Activated CD4-positive, CD25-positive, alpha-beta regulatory T cell treated with anti-CD3 and anti-CD28 coated beads, Interleukin-2, amount 50 U/mL, for 24 hours (primary cell): ENCODE results near the gene MOV10L1.
A peak's percentile ranks its signal among the peaks of the same experiment; 100 is the strongest.
"Not testable (repeated sequence)": the region's sequence is repeated elsewhere in the genome, so short reads cannot be mapped to it uniquely, and the experiment has no call there.

Source experiments
- ATAC-seq, 2 donors: fragments of 150-1000 bp; cut with Tn5 transposase; one replicate each; pipeline ENCODE4 v1.10.0; 2021; ENCODE audit warnings: mild to moderate bottlenecking in 1 of 2, moderate library complexity in 1 of 2

MOV10L1 gene

DNA sequence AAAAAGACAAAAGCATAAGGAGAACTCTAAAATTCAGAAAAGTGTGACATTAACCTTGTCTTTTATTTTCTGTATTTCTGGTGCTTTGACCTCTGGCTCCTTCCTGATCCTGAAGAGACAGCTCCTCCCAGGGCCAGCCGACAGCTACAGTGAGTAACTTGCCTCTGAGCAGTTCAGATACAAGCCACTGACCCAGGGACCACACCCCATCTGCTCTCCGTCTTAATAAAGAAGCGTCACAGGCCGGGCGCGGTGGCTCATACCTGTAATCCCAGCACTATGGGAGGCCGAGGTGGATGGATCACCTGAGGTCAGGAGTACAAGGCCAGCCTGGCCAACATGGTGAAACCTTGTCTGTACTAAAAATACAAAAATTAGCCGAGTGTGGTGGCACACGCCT, 11.0 kb upstream of the MOV10L1 start:
- no peak for ATAC-seq

GRCh38 chr22:50080077-50080465, 9.7 kb upstream of the MOV10L1 start:
- no peak for ATAC-seq

GRCh38 chr22:50081426-50082196, 8.2 kb upstream of the MOV10L1 start:
- no peak for ATAC-seq

- ATAC-seq, result no peak
Observed at GRCh38 chr22:50082197-50082715, 7.5 kb upstream of the MOV10L1 start.

- ATAC-seq, result no peak
Observed at GRCh38 chr22:50082961-50083461, 6.8 kb upstream of the MOV10L1 start.

- no peak for ATAC-seq
Observed at GRCh38 chr22:50083462-50084079, 6.2 kb upstream of the MOV10L1 start.

- no peak for ATAC-seq
Observed at GRCh38 chr22:50084080-50084477, 5.7 kb upstream of the MOV10L1 start.

- no peak for ATAC-seq
Observed at GRCh38 chr22:50084614-50085021, 5.2 kb upstream of the MOV10L1 start.

- peak in 1 of 2 donors; percentile 27 for ATAC-seq
Observed at GRCh38 chr22:50085211-50085972, 4.4 kb upstream of the MOV10L1 start, which contains the start of gene MLC1. Gene MLC1 (minus strand): TSS chr22:50085426. CDS start chr22:50084902, 524 bp downstream.

GRCh38 chr22:50086526-50086925, 3.3 kb upstream of the MOV10L1 start:
- no peak for ATAC-seq

DNA sequence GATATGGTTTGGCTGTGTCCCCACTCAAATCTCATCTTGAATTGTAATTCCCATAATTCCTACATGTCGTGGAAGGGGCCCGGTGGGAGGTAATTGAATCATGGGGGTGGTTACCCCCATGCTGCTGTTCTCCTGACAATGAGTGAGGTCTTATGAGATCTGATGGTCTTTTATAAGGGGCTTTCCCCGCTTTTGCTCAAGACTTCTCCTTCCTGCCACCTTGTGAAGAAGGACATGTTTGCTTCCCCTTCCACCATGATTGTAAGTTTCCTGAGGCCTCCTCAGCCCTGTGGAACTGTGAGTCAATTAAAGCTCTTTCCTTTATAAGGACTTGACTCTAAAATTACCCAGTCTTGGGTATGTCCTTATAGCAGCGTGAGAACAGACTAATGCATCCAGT, 2.8 kb upstream of the MOV10L1 start:
- not testable (repeated sequence) for ATAC-seq

- ATAC-seq, result no peak
Observed at GRCh38 chr22:50087646-50088045, 2.2 kb upstream of the MOV10L1 start.

DNA sequence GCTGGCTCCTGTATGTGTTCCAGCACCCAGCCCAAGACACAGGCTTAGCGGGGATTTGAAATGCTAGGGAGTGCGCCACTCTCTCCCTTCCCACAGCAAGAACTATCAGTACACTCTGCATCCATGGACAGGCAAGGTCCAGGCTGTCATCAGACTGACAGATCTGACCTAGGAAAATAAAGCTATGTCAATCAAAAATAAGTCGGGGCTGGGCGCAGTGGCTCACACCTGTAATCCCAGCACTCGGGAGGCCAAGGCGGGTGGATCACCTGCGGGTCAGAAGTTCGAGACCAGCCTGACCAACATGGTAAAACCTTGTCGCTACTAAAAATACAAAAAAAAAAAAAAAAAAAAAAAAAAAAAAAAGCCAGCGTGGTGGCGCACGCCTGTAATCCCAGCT, 1.7 kb upstream of the MOV10L1 start:
- no peak for ATAC-seq

DNA sequence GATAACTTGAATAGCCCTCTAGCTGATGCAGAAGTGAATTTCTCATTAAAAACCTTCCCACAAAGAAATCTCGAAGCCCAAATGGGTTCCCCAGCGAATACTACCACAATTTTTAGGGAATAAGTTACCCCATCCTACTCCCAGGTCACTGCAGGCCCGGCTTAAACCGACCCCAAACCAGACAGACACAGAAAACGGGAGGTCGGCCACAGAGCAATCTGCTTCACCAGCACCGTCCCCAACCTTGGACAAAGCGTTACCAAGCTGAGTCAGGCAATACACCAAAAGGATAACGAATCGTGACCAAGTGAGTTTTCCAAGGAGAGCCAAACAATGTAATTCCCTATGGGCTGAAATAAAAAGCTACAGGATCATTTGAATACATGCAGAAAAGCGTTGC, 575 bp upstream of the MOV10L1 start:
- ATAC-seq, result no peak

- no peak for ATAC-seq
Observed at GRCh38 chr22:50090412-50090714, 557 bp downstream of the MOV10L1 start.

GRCh38 chr22:50091092-50091768, 1.4 kb downstream of the MOV10L1 start:
- ATAC-seq, result no peak

DNA sequence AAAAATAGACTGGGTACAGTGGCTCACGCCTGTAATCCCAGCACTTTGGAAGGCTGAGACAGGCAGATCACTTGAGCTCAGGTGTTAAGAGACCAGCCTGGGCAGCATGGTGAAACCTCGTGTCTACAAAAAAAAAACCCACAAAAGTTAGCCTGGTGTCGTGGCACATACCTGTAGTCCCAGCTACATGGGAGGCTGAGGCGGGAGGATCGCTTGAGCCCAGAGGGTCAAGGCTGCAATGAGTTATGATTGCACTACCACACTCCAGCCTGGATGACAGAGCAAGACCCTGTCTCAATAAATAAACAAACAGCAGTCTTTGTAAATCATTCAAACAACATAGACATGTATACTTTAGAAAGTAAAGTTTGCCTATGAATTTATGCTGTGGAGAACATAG, 2.5 kb downstream of the MOV10L1 start:
- no peak for ATAC-seq

DNA sequence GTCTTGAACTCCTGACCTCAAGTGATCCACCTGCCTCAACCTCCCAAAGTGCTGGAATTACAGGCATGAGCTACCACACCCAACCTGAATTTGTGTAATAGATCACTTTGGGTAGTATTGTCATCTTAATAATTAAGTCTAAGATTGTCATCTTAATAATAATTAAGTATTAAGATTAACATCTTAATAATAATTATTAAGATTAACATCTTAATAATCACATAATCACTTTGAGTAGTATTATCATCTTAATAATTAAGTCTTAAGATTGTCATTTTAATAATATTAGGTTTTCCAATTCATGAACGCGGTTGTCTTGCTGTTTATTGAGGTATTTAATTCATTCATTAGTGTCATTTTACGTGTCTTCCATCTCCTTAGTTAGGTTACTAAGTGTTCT, 8.2 kb downstream of the MOV10L1 start:
- no peak for ATAC-seq

- ATAC-seq, result no peak
Observed at GRCh38 chr22:50101870-50102565, 12.2 kb downstream of the MOV10L1 start.

DNA sequence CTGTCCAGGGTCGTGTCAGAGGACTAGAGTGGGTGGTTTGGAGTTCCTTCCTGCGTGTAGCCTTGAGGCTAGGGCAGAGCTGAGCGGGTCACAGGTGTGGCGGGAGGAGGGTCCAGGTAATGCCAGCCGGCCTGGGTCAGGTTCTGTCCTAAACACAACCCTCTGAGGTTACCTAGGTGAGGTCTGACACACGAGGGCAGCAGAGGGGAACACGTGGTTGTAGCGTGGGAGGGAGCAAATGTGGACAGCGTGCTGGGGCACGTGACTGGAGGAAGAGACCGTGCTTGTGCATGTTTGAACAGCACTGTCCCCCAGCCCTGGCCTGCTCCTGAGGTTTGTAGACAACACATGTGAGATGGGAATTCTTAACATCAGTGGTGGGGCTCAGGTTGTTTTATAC, 13.1 kb downstream of the MOV10L1 start:
- ATAC-seq, result no peak

DNA sequence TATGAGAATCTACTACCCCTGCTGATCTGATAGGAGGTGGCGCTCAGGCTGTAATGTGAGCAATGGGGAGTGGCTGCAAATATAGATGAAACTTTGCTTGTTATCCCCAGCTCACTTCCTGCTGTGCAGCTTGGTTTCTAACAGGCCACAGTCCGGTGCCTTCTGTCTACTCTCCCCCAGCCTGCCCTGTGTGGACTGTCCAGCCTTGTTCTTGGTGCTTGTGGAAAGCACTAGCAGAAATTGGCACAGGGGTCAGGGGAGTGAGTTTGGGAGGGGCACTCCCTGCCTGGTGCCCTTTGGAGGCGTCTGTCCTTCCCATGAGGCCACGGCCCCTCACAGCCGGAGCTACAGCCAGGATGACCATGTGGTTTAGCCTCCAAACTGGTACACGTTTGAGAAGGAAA, 14.3 kb downstream of the MOV10L1 start:
- no peak for ATAC-seq
